ENCODE results near the gene NGB.

DNA sequence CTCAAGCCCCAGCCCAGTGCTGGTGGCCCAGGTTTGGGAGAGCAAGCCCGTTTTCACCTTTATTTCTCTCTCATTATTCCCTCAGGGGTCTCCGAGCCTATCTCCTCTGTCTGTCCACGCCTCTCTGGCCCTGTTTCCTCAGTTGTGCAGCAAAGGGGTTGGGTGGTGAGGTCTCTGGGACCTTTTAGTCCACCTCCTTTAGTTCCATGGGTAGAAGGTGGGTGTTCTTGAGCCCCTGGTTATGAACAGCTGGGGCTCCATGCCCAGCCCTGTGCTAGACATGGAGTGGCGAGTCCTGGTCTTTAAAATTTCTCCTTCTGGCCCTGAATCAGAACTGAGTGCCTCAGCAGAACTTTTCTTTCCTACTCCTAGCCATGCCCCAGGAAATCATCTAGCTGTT is 1.3 kb upstream of the NGB start:
- TF ChIP-seq, protein P1, sequence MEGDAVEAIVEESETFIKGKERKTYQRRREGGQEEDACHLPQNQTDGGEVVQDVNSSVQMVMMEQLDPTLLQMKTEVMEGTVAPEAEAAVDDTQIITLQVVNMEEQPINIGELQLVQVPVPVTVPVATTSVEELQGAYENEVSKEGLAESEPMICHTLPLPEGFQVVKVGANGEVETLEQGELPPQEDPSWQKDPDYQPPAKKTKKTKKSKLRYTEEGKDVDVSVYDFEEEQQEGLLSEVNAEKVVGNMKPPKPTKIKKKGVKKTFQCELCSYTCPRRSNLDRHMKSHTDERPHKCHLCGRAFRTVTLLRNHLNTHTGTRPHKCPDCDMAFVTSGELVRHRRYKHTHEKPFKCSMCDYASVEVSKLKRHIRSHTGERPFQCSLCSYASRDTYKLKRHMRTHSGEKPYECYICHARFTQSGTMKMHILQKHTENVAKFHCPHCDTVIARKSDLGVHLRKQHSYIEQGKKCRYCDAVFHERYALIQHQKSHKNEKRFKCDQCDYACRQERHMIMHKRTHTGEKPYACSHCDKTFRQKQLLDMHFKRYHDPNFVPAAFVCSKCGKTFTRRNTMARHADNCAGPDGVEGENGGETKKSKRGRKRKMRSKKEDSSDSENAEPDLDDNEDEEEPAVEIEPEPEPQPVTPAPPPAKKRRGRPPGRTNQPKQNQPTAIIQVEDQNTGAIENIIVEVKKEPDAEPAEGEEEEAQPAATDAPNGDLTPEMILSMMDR (IDR thresholded peaks at IDR 0.05; ENCODE audit: poor library complexity): no peak
- no peak for TF ChIP-seq EZH2phosphoT487 (IDR thresholded peaks at IDR 0.05; ENCODE audit: low read depth, severe bottlenecking, unreplicated experiment)
